Islet of Langerhans (tissue), 1 donor: ENCODE data around the gene TPCN2.
"Not testable (repeated sequence)": the region's sequence is repeated elsewhere in the genome, so short reads cannot be mapped to it uniquely, and the experiment has no call there.

Experiments used
- FAIRE-seq: peaks from one replicate; lab custom pipeline; 2011; peaks lifted over from hg19 to GRCh38; lab: Jason Lieb, UNC

The TPCN2 gene

GRCh38 chr11:69131121-69131566 is 82.4 kb downstream of the TPCN2 start:
- FAIRE-seq = no peak

- no peak for FAIRE-seq
Observed at GRCh38 chr11:69131644-69132300, 83.0 kb downstream of the TPCN2 start.

DNA sequence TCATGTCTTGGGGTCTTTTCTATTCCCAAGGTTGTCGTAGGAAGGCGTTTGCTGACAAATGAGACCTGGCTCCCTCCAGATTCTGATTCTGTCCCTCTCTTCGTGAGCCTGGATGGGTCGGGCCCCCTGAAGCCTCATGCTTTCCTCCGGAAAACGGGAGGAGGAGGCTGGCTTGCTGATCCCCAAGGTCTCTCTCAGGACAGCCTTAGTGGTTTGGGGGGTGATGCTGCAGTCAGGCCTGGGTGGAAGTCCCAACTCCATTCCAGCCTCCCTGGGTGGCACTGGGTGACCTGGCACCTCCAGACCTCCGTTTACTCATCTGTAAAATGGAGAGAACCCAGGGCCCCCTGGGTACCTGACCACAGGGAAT is 83.6 kb downstream of the TPCN2 start:
- no peak for FAIRE-seq

DNA sequence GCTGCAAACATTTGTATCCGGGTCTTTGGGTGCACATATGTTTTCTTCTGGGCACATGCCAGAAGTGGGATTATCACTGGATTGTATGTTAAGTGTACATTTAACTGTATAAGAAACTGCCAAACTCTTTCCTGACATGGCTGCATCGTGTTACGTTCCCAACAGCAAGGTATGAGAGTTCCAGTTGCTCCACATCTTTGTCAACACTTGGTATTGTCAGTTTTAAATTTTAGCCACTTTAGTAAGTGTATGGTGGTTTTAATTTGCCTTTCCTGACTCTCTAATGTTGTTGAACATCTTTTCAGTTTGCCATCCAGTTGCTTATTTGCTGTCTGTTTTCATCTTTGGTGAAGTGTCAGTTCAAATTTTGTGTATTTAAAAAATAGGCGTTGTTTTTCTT is 84.5 kb downstream of the TPCN2 start:
- no peak for FAIRE-seq

GRCh38 chr11:69134182-69134581 is 85.5 kb downstream of the TPCN2 start:
- not testable (repeated sequence) for FAIRE-seq

GRCh38 chr11:69134957-69135356 is 86.2 kb downstream of the TPCN2 start:
- no peak for FAIRE-seq

DNA sequence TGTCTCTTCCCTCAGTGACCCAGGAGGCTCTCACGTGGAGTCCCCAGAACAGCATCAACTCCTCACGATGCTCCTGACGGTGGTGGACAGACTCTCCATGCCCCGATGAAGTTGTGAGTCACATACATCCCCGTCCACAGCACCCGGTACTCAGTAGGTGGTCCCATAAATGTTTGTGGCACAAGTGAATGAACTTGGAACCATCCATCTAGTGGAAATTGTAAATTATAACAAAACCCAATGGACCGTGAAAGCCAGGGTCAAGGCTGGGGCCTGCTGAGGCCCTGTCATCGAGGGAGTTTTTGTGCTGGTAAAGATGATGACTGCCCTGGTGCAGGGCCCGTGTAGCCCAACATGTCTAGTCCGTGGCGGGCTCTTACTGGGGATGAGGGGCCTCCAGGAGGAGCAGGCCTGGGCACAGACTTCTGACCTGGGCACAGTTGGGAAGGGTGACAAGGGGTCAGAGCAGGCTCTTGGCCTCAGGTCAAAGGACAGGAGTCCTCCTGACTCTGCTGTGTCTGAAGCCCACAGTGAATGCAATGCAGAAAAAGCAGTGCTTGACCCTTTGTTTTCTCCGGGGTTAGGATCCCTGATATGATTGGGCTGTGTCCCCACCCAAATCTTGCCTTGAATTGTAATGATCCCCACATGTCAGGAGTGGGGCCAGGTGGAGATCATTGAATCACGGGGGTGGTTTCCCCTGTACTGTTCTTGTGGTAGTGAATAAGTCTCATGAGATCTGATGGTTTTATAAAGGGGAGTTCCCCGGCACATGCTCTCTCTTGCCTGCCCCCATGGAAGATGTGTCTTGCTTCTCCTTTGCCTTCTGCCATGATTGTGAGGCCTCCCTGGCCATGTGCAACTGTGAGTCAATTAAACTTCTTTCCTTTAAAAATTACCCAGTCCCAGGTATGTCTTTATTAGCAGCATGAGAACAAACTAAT is 87.0 kb downstream of the TPCN2 start:
- no peak for FAIRE-seq

DNA sequence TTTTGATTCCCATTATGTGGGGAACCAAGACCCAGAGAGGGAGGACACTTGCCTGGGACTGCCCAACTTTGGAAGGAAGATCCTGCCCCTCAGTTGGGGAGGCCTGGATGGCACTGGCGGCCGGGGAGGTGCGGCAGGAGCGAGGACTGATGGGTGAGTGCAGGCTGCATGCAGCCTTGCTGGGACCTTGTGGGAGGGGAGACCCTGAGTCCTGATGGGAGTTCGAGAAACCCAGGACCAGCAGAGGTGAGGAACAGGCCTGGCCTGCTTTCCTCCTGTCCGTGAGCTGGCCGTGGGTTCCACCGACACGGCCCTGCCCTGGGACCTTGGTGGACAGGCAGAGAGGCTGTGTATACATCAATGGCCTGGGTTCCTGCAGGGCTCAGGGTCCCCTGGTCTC is 87.7 kb downstream of the TPCN2 start:
- no peak for FAIRE-seq

- no peak for FAIRE-seq
Observed at GRCh38 chr11:69137151-69137844, 88.6 kb downstream of the TPCN2 start.

DNA sequence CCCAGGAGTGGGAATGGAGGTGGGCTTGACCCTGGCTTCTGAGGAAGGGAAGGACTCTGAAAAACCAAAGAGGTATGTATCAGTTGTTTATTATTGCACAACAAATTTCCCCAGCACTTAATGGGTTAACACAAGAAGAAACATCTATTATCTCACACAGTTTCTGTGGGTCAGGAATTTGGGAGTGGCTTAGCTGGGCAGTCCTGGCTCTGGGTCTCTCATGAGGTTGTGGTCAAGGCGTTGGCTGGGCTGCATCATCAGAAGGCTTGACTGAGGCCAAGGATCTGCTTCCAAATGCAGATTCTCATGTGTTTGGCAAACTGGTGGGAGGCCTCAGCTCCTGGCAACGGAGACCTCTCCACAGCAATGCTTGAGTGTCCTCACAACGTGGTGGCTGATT is 89.5 kb downstream of the TPCN2 start:
- no peak for FAIRE-seq

DNA sequence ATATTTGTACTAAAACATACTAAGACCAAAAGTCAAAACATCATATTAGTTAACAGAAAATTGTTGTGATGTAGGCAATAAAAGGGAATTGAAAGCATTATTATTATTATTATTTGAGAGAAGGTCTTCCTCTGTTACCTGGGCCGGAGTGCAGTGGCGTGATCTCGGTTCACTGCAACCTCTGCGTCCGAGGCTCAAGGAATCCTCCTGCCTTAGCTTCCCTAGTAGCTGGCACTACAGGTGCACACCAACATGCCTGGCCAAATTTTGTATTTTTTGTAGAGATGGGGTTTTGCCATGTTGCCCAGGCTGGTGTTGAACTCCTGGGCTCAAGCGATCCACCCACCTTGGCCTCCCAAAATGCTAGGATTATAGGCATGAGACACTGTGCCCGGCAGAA is 91.4 kb downstream of the TPCN2 start:
- FAIRE-seq = not testable (repeated sequence)

GRCh38 chr11:69140635-69141034 is 91.9 kb downstream of the TPCN2 start:
- no peak for FAIRE-seq

- FAIRE-seq = no peak
Observed at GRCh38 chr11:69141742-69142141, 93.0 kb downstream of the TPCN2 start.

- no peak for FAIRE-seq
Observed at GRCh38 chr11:69142895-69143294, 94.2 kb downstream of the TPCN2 start.

DNA sequence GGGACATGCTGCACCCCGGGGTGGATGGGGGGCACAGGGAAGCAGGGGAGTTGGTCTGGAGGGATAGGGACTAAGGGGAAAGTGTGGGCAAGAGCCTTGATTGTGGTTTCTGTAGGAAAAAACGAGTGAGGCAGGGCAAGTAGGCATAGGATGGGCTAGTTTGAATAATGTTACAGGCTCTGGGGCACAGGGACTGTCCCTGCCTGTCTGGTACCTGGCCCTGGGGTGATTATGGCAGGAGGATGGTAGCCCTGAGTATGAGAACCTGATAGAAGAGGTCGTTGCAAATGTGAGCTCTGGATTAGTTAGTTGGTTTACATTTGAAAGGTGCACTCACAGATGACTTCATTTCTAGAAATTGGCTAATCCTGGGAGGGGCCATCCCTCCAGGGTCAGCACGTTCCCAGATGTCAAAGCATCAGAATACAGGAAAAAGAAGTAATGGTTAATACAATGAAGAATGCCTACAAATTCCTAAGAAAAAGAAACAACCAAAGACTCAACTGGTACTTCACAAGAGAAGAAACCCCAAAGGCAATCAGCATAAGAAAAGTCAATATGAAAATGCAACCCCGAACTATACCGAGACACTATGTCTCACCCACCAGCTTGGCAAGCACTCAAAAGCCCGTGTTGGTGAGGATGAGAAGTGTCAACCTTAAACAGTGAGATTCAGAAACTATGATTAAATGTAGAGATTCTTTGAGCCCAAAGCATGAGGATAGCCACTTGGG is 95.8 kb downstream of the TPCN2 start:
- no peak for FAIRE-seq

- FAIRE-seq = no peak
Observed at GRCh38 chr11:69145050-69145380, 96.3 kb downstream of the TPCN2 start.

DNA sequence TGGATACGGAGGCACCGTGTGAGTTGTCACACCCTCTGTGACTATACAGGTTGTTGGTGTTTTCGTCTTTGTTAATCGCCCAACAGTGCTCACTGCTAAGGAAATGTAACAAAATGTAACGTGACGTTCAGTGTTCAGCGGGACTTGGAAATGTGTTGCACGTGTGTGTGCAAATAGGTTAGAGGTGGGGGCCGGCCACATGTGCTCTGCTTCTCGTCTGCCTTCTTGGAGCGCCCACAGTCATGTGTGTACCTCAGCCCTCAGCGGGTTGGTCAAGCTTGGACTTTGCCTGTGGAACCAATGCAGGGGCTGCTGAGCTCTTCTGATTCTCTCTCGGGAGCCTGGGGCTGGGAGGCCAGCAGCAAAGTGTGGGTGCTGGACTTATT is 99.6 kb downstream of the TPCN2 start:
- FAIRE-seq = no peak

- FAIRE-seq = no peak
Observed at GRCh38 chr11:69148806-69149205, 100.1 kb downstream of the TPCN2 start.

- not testable (repeated sequence) for FAIRE-seq
Observed at GRCh38 chr11:69149338-69150045, 100.8 kb downstream of the TPCN2 start.

GRCh38 chr11:69150175-69150574 is 101.4 kb downstream of the TPCN2 start:
- no peak for FAIRE-seq

DNA sequence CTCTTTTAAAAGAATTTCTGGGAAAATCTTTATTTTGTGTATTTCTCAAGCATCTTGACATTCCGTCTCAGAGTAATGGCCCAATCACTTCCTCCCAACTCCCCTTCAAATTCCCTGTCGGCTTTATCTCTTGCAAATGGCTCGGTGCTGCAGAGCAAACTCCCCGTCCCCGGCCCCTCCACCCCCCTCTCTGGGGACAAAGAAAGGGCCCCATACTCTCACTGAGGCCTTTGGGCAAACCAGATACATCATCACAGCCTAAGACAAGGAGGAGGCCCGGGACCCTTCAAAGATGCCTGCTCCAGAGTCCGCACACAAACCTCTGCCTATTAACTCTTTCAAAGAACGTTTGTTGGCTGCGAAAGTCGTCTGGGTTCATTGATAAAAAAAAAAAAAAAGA is 103.1 kb downstream of the TPCN2 start:
- FAIRE-seq = no peak
